K562 (cell line): Measurements from ENCODE around the gene BCAM.

ENCODE experiments used
- ARID2 ChIP-seq: fragments of 450-650 bp; IDR thresholded peaks from 2 replicates; pipeline ENCODE4 v1.6.1; 2017; ENCODE audit warnings: antibody characterized with exemption, mild to moderate bottlenecking
- EGR1 ChIP-seq: fragments of 450-650 bp; conservative IDR thresholded peaks from 2 replicates; pipeline ENCODE4 v1.6.1; 2017; ENCODE audit warnings: mild to moderate bottlenecking
- HMG20A ChIP-seq: fragments of 450-650 bp; formaldehyde crosslinking; conservative IDR thresholded peaks from 2 replicates; pipeline ENCODE4 v1.4.0; 2020; ENCODE audit warnings: mild to moderate bottlenecking, mixed read lengths
- L3MBTL2 ChIP-seq: fragments of 450-650 bp; IDR thresholded peaks from 2 replicates; pipeline ENCODE4 v1.6.1; 2016; ENCODE audit warnings: mild to moderate bottlenecking, moderate library complexity
- LEF1 ChIP-seq: fragments of 450-650 bp; IDR thresholded peaks from 2 replicates; pipeline ENCODE4 v1.6.1; 2016; ENCODE audit warnings: mild to moderate bottlenecking
- SIN3A ChIP-seq, 2 experiments: fragments of 150-350 bp in 1 of 2; IDR thresholded peaks; 2 replicates each; pipeline ENCODE4 v1.6.1; 2011 to 2016; ENCODE audit warnings: borderline replicate concordance in 2 of 2, low read depth in 2 of 2, low read length in 2 of 2, mild to moderate bottlenecking in 2 of 2, moderate library complexity in 2 of 2; ENCODE audit not compliant: control insufficient read depth in 1 of 2
- SIX5 ChIP-seq, 2 experiments: IDR thresholded peaks; 2 replicates each; pipeline ENCODE4 v1.6.1; 2011; ENCODE audit warnings: low read length in 2 of 2, borderline replicate concordance in 1 of 2, low read depth in 1 of 2, mild to moderate bottlenecking in 1 of 2, moderate library complexity in 1 of 2; ENCODE audit not compliant: insufficient read depth in 1 of 2
- SREBF1 ChIP-seq: fragments of 150-350 bp; IDR thresholded peaks from 2 replicates; pipeline ENCODE4 v1.6.1; 2014; ENCODE audit warnings: antibody characterized with exemption, low read depth, low read length, borderline replicate concordance
- STAT6 ChIP-seq: sonication (generic); formaldehyde crosslinking; IDR thresholded peaks from 2 replicates; pipeline ENCODE4 v1.8.1; 2023; ENCODE audit warnings: mild to moderate bottlenecking, missing genetic modification reagents
- ZBTB8A ChIP-seq: fragments of 450-650 bp; IDR thresholded peaks from 2 replicates; pipeline ENCODE4 v1.6.1; 2018; ENCODE audit warnings: mild to moderate bottlenecking, moderate library complexity; ENCODE audit not compliant: partially characterized antibody
- ZNF263 ChIP-seq: sonication (generic); formaldehyde crosslinking; IDR thresholded peaks from 2 replicates; pipeline ENCODE4 v1.8.0; 2022; ENCODE audit warnings: mild to moderate bottlenecking, missing genetic modification reagents, borderline replicate concordance
- TF ChIP-seq, protein P1 (sequence below), 3 experiments: IDR thresholded peaks in 2 of 3; conservative IDR thresholded peaks in 1 of 3; 2 replicates each; pipeline ENCODE4 v1.5.1; 2011 to 2012; ENCODE audit warnings: low read length in 3 of 3, mild to moderate bottlenecking in 3 of 3, control low read depth in 2 of 3, improper control_type of control experiment in 1 of 3, inconsistent platforms in 1 of 3, low read depth in 1 of 3, mixed read lengths in 1 of 3, moderate library complexity in 1 of 3; ENCODE audit not compliant: insufficient read depth in 2 of 3

DNA sequence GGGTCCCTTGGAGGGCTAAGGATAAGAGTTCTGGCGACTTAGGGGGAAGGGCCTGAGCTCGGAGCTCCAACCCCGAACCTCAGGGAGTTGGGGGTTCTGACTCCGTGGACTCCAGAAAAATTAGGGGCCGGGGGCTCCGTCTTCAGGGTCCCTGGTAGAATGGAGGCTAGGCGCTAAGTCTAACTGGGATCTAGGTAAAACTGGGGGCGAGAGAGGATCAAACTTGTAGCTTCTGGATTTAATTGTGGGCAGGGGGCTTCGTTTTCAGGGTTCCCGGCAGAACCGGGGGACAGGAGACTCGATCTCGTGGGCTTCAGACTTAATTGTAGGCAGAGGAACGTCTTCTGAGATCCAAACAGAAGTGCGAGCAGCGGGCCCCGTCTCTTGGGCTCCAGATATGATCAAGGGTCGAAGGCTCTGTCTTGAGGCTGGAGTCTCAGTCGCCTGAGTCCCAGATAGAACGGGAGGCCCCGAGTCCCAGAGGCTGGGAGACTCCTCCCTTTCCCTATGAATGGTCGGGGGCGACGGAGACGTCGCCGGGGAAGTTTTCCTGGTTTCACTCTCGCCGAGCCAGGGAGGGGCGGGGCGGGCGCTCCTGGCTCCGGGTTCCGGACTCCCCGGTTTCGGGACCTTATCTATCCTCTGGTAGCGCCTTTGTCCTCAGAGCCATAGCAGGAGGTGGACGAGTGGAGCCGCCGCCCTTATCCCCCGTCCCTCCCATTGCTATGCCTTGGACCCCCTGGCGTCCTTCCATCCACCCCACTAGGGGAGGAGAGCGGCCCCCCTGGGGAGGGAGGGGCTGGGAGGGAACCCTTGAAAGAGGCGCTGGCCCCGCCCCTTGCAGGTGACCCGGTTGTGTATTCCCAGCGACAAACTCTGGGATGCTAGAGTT, 38.5 kb downstream of the BCAM start:
- TF ChIP-seq, protein P1, sequence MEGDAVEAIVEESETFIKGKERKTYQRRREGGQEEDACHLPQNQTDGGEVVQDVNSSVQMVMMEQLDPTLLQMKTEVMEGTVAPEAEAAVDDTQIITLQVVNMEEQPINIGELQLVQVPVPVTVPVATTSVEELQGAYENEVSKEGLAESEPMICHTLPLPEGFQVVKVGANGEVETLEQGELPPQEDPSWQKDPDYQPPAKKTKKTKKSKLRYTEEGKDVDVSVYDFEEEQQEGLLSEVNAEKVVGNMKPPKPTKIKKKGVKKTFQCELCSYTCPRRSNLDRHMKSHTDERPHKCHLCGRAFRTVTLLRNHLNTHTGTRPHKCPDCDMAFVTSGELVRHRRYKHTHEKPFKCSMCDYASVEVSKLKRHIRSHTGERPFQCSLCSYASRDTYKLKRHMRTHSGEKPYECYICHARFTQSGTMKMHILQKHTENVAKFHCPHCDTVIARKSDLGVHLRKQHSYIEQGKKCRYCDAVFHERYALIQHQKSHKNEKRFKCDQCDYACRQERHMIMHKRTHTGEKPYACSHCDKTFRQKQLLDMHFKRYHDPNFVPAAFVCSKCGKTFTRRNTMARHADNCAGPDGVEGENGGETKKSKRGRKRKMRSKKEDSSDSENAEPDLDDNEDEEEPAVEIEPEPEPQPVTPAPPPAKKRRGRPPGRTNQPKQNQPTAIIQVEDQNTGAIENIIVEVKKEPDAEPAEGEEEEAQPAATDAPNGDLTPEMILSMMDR (IDR thresholded peaks at IDR 0.05 in 2 of 3, conservative IDR thresholded peaks at IDR 0.05 in 1 of 3; ENCODE audit: insufficient read depth in 2 of 3, low read depth in 1 of 3, low read length in 3 of 3), result no peak
- TF ChIP-seq SREBF1, result no peak
- TF ChIP-seq ZBTB8A, result no peak
- no peak for TF ChIP-seq SIX5 (IDR thresholded peaks at IDR 0.05; ENCODE audit: borderline replicate concordance in 1 of 2, insufficient read depth in 1 of 2, low read depth in 1 of 2, low read length in 2 of 2)
- TF ChIP-seq STAT6 (CRISPR knock-in tag), result no peak
- no peak for TF ChIP-seq ZNF263
- TF ChIP-seq LEF1, result no peak
- no peak for TF ChIP-seq HMG20A (CRISPR knock-in tag)
- TF ChIP-seq ARID2, result no peak
- TF ChIP-seq EGR1, result no peak
- TF ChIP-seq L3MBTL2, result peak; percentile 31; the same call in 1 of the 2 replicates
- TF ChIP-seq SIN3A (IDR thresholded peaks at IDR 0.05; ENCODE audit: borderline replicate concordance in 2 of 2, control insufficient read depth in 1 of 2, low read depth in 2 of 2, low read length in 2 of 2), result no peak; a peak in 1 of 4 replicates
